ENCODE results near the gene GPR161.

The GPR161 gene

DNA sequence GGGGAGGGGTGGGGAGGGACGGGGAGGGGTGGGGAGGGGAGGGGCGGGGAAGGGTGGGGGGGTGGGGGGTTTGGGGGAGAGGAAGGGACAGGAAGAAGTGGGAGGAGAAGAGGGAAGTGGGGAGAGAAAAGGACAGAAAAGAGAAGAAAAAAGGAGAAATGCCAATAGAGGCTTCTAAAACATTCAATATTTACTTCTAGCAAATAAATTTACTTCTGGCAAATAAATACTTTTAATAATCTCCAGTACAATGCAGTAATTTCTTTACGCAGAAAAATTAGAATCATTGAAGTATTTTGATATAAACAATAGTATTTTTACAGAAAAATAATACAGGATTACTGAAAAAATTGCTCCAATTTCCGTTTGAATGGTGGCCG, 9.4 kb upstream of the GPR161 start:
- DNase-seq = no peak

DNA sequence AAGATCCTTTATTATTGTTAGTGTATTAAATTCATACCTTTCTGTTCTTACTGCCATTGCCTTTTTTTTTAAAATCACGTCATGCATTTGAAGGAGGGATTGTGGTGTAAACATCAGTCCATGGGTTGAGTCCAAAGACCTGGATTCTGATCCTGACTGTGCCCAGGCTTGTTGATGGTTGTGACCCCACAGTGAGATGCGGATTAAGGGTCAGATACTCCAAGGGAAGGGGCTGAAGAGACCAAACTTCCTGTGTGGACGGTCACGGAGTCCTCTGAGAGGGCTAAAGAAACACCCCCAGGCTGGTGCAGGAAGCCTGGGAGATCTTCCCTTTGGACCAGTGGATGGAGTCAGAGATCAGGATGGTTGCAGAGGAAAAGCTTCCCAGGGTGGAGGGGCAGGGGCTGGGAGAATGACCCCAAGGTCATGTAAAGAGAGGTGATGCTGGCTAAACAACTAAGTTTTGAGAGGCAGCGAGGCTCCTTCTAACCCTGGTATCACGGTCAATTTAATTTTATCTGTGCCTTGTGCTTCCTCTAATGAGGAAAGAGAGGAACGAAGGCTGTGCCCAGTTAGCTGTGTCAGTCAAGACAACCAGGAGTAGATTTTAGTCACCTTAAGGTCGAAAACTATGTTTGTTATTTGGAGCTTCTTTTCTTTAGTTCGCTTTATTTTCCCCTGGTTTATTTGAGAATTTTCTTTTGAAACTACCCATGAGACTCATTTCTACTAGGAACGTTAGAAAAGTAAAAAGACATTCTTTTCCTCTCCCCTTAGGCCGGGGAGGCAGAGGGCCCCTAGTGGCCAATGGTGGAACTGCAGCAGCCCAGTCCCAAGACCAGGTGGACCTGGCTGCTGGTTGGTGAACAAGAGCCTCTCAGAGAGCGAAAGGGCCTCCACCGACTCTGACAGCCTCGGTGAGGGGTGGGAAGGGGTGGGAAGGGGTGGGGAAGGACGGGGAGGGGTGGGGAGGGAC, 8.7 kb upstream of the GPR161 start:
- DNase-seq = peak; percentile 74

DNA sequence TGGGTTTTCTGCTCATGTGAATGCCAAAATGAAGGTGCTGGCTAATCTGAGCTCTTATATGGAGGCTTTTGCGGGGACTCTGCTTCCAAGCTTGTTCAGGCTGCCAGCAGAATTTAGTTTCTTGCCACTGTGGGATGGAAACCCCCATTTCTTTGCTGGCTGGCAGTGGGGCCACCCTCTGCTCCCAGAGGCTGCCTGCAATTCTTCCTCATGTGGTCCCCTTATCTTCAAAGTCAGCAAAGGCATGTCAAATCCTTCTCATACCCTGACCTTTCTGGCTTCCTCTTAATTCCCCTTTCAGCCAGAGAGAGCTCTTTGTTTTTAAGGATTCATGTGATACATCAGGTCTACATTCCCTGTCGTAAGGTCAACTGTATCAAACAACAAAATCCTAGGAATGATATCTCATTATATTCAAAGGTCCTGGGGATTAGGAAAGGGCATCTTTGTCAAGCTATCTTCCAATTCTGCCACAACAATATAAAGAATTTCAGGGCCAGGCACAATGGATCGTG, 5.2 kb upstream of the GPR161 start:
- DNase-seq = no peak

DNA sequence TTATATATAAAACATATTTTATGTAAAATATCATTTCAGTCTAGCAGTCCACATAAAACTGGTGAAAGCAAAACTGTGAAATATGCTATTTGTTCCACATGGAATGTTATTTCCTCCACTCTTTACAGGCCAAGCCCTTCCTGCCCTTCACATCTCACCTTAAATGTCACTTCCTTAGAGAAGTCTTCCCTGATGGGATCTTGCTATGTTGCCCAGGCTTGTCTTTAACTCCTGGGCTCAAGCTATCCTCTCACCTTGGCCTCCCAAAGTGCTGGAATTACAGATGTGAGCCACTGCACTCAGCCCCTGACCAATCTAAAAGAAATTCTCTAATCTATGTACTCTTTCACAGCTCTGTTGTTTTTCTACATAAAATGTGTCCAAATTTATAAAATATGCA, 2.3 kb upstream of the GPR161 start:
- no peak for DNase-seq

DNA sequence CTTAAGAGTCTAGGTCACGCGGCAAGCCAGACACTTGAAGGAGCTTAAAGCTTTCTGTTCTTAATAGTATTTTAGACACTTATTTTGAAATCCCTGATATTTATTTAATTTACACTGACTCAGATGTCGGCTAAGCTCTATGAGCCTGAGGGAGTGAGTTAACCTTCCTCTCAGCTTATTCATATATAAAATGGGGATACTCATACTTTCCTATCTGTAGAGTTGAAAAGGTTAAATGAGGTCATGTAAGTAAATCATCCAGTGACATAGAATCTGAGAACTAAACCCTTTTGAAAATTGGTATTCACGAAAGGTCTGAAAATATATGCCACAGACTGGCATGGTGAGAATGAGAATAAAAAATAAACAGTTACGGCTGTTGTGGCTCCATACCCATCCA, 1.4 kb upstream of the GPR161 start:
- no peak for DNase-seq

DNA sequence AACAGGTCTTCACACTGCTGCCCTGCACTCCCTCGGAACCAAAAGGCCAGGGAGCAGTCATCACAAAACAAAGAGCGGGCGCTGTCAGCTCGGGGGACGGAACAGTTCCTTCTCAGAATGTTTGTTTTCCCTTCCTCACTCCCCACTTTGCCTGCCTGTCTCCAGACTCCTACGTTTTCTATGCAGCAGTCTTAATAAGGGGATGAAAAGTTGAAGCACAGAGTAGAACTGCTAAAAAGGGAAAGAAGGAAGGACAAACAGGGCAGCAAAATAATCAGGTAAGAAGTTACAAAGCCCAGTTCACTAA, 738 bp upstream of the GPR161 start:
- no peak for DNase-seq

DNA sequence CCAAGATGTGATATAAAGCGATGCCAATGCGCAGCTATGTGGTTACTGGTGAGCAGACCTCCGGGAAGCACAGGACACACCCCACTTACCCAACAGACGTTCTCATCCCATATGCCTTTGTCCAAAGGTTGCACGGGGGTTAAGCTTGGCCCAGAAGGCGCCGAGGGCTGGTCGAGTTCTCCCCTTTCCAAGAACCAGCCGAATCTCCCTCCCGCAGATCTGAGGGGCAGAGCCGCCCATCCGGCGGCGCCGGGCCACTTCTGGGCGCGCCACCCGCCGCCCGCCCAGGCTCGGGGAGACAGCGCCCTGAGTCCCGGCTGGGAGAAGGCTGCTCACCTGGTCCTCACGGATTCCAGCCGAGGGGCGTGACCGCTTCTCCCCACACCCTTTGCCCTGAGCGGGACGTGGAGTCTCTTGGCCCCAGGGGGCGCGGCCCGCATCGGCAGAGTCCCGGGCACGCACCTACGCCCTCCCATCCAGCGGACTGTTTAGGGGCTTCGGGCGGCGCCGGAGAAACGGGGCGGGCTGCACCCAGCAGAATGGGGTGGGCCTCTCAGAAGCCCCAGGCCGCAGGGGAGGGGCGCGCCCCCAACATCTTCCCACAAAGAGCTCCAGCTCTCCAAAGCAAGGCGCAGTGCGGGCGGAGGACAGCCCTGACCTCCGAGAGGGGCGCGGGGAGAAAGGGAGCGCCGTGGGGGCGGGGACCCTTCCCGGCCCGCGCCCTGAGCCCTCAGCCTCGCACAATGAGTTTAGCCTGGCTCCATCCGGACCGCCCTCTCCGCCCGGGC, 615 bp downstream of the GPR161 start:
- no peak for DNase-seq

DNA sequence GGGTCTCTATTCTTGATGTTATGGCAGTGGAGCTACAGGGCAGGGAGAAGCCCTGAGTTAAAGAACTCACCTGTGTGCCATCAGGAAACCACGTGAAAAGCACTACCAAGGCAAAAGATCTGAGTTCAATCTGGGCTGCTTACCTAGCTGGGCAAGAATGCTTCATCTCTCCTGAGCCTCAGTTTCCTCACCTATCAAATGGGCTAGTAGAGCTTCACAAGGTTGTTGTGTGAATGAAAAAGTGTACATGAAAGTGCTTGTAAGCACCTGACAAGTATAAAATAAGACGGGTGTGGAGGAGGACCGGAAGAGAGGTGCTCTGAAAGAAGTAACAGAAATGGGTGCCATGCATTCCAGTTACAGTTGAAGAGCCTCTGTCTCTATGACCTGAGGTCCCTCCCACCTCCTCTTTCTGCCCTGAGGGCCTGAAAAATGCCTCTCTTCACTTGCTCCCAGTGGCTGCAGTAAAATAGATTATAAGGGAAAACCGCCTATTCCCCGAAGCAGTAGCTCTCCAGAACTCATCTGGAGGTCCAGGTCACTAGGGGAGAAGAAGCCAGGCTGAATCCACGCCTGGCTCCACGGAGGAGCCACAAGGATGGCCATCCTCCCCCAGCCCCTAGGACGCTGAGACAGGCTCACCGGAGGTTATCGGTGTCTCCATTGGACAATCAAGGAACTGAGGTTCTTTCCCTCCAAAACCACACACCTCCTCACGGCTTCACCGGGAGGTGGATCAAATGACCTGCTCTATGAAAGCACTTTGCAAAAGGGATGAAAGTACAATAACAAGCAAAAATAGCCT, 1.4 kb downstream of the GPR161 start:
- DNase-seq = no peak

DNA sequence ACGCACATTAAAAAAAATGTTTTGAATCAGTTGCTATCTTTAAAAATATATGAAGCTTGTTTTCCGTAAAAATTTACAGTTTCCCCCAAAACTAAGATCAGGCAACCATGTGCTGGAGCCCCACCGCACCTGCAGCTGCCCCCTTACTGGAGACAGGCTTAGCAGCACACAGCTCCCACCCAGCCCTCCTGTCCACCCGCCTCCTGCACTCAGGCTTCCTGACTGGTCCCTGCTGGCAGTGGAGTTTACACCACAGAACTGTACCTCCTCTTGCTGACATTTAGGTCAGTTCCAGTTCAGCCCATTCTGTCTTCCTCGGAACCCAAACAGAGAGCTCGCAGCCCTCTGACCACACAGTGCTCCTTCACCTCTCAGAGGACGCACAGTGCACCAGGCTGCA, 2.1 kb downstream of the GPR161 start:
- DNase-seq = no peak

DNA sequence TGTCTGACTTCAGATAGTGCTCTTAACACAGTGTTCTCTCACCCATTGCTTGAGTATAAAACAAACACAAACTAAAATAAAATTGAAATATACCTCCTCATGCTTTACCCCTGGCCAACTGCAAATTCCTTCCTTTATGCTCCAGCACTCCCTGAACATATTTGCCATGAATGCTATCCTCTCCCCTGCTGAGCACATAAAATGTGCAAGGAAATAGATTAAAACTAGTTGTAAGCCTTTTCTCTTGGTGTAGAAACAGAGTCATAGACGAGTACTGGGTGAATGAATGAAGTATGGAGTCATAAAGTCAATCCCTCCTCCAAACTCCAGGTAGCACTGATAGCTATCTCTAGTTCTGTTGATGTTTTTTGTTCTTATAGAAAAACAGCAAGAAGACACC, 2.6 kb downstream of the GPR161 start:
- no peak for DNase-seq

DNA sequence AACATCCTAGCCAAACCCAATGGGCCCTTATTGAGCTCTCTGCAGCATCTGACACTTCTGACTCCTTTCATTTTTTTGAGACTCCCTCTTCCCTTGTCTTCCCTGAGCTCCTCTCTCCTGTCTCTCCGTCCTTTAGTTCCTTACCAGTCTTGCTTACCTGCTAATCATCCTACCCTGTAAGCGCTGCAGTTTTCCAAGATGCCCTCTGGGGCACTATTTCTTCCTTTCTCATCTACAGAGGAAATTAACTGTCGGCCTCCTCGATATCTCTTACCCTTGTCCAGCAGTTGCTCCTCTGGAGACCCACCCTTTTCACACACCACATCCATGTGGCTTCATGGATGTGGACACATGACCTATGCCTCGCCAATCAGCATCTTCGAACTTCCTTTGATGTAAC, 6.8 kb downstream of the GPR161 start:
- no peak for DNase-seq

DNA sequence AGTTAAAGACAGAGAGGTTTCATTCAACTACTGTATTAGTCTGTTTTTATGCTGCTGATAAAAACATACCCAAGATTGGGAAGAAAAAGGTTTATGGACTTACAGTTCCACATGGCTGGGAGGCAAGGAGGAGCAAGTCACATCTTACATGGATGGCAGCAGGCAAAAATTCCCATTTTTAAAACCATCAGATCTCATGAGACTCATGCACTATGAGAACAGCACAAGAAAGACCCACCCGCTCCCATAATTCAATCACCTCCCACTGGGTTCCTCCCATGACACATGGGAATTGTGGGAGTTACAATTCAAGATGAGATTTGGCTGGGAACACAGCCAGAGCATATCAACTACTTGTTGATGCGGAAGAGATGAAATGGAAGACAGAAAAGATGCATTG, 9.2 kb downstream of the GPR161 start:
- DNase-seq = no peak

DNA sequence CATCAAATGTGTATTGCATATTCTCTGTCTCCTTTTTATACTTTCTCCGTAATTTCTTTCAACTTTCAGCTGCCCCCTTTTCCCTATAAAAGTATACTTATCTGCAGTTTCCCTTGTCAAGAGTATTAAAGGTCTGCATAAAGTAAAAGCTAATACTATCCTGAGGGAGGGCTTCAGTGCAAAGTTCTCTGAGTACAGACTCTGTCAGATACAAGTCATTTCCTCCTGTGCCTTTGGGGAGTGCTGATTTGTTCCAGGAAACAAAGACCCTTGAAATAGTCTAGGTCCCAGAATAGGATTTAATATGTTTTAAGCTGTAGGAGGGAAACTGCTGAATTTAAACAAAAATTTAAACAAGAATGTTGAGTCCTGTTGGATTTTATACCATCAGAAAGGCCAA, 11.7 kb downstream of the GPR161 start:
- no peak for DNase-seq

DNA sequence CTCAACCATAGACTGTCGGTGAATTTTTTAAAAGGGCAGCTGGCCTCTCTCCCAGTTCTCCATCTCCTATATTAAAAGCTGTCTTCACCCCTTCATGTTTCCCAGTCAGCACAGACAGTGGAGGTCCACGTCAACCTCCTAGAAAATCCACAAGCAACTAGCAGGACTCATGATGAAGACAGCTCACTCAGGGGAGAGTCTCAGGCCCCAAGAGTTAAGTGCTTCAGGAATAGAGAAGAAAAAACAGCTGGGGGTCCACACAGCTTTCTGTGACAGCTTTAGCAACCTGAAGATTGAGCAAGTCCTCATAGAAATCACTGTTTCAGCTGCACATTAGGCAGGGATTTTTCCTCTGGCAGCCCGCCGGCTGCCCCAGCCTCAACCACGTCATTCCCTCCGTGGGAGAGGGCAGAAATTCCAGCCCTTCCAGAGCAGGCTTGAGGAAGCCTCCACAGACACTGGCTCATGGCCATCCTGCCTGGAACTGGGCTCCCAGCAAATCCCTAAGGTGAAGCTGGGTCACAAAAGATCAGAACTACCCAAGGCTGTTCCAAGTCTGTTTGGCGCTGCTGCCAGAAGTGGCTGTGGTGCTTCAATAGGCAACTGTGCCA, 15.2 kb downstream of the GPR161 start:
- no peak for DNase-seq

DNA sequence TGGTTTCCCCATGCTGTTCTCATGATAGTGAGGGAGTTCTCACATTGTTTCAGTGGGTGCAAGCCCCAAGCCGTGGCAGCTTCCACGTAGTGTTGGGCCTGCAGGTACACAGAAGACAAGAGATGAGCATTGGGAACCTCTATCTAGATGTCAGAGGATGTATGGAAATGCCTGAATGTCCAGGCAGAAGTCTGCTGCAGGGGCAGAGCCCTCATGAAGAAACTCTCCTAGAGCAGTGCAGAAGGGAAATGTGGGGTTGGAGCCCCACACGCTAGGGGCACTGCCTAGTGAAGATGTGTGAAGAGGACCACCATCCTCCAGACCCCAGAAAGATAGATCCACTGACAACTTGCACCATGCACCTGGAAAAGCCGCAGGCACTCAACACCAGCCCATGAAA, 17.0 kb downstream of the GPR161 start:
- no peak for DNase-seq

DNA sequence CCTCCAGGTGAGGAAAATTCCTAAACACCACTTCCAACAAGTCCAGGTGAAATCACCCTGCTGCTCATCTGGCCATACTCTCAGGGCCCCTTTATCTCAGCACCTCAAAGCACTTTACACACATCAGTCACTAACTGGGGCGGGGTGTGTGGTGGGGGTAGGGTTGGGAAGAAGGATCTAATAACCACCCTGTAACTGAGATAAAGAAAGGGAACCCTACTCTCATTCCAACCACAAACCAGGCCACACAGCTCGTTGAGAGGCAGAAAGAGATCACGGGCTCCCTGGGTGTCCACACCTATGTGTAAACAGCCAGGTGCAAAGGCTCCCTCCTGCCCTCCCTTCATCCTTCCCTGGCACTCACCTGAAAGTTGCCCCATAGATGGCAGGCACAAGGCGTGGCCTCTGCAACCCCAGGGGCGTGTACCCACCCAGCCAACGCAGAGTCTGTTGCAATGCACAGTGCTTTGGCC, 20.4 kb downstream of the GPR161 start:
- DNase-seq = no peak

DNA sequence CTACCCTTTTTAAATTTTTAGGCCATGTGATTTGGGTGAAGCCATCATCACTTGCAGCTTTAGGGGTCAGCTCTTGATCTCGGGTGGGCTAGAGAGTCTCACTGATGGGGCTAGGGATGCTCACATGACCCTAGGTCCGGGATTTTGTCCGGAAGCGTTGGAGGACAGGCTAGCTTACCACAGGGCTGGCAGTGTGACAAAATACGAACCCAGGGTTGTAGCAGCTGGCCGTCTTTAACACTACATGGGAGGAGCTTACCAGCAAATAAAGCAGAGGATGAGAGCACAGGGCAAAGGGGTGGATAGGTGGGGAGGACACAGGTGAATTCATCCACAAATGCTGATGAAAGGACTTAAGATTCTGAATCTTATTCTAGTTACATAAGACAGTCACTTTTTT, 21.9 kb downstream of the GPR161 start:
- no peak for DNase-seq

DNA sequence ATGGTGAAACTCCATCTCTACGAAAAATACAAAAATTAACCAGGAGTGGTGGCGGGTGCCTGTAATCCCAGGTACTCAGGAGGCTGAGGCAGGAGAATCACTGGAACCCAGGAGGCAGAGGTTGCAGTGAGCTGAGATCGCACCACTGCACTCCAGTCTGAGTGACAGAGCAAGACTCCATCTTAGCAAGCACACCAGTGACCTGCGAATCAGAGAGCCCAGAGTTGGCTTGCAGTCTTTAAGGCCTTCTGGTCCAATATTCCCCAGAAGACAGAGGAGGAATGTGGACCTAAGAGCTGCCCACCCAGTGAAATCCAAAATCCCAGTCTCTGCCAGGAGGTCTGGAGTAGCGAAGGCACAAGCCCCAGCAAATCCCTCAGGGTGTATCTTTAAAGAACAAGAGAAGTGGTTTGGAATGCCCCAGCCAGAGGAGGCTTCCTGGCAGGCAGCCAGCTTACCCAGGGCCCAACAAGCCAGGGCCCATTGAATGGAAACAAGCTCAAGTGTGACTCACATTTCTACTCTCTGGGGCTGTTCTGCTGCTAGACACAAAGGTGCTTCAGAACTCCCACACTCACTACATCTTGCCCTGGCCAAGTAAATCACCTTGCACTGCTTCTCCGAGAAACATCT, 23.9 kb downstream of the GPR161 start:
- DNase-seq = no peak

DNA sequence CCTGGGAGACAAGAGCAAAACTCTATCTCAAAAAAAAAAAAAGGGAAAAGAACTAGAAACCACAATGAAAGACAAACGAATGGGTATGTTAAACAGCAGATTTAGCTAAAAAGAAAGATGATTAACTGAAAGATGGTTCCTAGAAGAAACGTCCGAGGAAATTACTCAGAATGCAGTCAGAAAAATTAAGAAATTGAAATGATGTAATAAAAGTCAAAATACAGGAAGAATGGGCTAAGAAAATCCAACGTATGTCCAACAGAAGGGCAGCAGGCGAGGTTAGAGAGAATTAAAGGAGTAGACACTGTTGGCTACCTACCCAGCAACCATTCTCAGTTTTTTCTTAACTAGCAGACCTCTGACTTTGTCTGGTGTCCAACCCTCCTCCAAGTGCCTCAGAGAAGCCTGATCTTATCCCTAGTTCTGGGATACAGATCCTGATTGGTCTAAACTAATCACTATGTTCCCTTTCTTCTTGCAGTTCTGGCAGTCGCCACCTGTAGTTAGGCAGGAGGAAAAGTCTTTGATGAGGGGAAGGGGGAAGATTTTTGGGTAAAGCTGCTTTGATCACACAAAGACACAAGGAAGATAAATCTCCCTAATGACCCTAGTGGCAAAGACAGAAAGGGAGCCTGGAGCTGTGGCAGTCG, 25.7 kb downstream of the GPR161 start:
- no peak for DNase-seq

DNA sequence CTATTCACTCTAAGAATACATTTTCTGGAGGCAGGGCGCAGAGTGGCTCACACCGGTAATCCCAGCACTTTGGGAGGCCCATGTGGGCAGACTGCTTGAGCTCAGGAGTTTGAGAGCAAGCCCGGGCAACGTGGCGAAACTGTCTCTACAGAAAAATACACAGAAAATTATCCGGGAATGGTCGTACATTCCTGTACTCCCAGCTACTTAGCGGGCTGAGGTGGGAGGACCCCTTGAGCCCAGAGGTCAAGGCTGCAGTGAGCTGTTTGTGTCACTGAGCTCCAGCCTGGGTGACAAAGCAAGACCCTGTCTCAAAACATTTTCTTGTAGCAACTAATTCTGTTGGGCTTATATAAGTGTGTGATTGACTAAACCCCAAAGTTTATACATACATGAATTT, 30.5 kb downstream of the GPR161 start:
- no peak for DNase-seq

DNA sequence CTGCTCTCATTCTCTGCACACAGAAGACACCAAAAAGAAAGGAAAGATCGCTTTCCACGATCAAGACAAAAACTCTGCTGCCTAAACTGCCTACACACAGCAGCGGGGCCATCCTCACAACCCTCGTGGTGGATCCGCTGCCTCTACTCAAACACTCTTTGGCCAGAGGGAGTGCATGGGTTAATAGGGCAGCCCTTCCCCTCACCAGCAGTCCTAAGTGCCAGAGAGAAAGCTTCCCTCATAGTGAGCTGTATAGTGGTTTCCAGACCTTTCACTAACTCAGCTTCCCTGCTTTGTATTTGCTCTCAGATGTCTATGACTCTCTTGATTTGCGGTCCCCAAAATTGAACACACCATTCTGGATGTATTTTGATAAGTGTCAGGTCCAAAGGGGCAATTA, 30.9 kb downstream of the GPR161 start:
- DNase-seq = no peak

DNA sequence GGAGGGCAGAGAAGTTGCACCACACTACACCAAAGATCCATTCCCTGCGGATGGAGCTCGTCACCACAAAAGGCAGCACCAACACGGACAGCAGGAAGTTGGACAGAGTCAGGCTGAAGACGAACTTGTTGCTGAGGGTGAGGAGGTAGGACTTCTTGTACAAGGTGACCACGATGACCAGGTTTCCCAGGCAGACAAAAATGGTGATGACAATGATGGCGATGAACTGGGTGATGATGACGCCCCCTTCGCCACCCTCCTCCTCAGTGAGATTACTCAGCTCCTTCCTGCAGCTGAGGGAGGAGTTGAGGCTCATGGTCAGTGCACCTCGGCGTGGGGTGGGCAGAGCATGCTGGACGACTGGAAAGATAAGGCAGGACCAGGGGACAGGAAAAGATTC, 32.2 kb downstream of the GPR161 start:
- DNase-seq = no peak
